Subcutaneous abdominal adipose tissue (tissue), 5 donors: Measurements from ENCODE around the gene HAVCR1.

Source experiments
- H3K27ac ChIP-seq: one replicate; pipeline ENCODE4 v1.7.0; 2013; ENCODE audit warnings: low read depth, mild to moderate bottlenecking, inconsistent platforms, low read length, moderate library complexity
- H3K27me3 ChIP-seq, 5 donors: one replicate each; pipeline ENCODE4 v1.7.0; 2013; ENCODE audit warnings: low read length in 5 of 5, inconsistent platforms in 1 of 5; ENCODE audit not compliant: control insufficient read depth in 5 of 5, insufficient read depth in 4 of 5
- H3K36me3 ChIP-seq, 5 donors: one replicate each; pipeline ENCODE4 v1.7.0; 2013; ENCODE audit warnings: low read length in 5 of 5; ENCODE audit not compliant: control insufficient read depth in 5 of 5, insufficient read depth in 5 of 5
- H3K4me1 ChIP-seq, 5 donors: one replicate each; pipeline ENCODE4 v1.7.0; 2013; ENCODE audit warnings: low read length in 5 of 5, mild to moderate bottlenecking in 3 of 5, moderate library complexity in 1 of 5; ENCODE audit not compliant: control insufficient read depth in 5 of 5, insufficient read depth in 5 of 5
- H3K4me3 ChIP-seq, 5 donors: one replicate each; pipeline ENCODE4 v1.7.0; 2013; ENCODE audit warnings: low read length in 5 of 5, low read depth in 1 of 5
- H3K9ac ChIP-seq, 5 donors: one replicate each; pipeline ENCODE4 v1.7.0; 2013; ENCODE audit warnings: low read length in 5 of 5, mild to moderate bottlenecking in 4 of 5, moderate library complexity in 3 of 5
- H3K9me3 ChIP-seq, 5 donors: one replicate each; pipeline ENCODE4 v1.7.0; 2013; ENCODE audit warnings: low read length in 5 of 5; ENCODE audit not compliant: control insufficient read depth in 5 of 5
- donor health status: healthy.
- donor health status: healthy.
- donor health status: healthy.
- donor health status: healthy.
- donor health status: healthy.

HAVCR1 gene

DNA sequence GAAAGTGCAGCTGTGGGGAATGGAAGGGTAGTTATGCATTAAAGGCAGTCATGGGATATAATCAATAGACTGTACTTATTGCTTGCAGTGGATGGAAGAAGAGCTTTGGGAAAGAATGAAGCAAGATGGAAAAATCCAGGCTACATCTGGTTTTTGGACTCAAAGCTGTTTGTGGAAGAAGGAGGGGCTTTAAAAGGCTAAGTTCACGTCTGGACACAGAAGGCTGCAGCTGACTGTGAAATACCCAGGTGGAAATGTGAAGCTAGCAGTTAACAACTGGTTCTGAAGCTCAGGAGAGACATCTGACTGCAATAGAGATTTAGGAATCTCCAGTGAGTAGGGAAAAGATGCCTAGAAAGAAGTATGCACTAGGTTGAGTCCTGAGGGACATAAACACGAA is 52.7 kb downstream of the HAVCR1 start:
- Histone ChIP-seq H3K4me1 (no peaks in the 10 kb centered on the region), H3K36me3 (no peaks in the 10 kb centered on the region), H3K4me3 (no peak overlapping the region), H3K9ac (no peak overlapping the region), H3K27me3 (no peaks in the 10 kb centered on the region), H3K27ac (no peak overlapping the region), H3K9me3 (peaks cover 0 to 3% (median 0%) of the 10 kb centered on the region in 5 donors)

DNA sequence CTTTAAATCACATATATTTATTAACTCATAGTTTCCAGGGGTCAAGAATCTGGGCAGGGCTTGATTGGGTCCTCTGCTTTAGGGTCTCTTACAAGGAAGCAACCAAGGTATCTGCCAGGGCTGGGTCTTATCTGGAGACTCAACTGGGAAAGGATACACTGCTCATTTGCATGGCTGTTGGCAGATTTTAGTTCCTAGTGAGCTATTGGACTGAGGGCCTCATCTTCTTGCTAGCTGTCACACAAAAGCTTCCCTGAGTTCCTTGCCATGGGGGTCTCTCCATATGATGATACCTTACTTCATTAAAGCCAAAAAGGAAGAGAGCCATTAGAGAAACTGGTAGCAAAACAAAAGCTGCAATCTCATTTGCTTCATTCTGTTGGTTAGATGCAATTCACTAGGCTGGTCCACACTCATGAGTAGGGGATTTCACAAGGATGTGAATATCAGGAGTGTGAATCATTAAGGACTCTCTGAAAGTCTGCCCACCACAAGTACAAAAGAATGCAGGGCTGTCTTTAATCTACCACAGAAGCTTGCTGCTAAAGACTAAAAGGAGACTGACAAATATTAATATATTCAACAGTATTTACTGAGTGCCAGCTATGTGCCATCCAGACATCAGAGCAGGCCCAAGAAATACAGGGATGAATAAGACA is 53.9 kb downstream of the HAVCR1 start:
- Histone ChIP-seq H3K9ac (no peak overlapping the region), H3K36me3 (no peaks in the 10 kb centered on the region), H3K4me1 (no peaks in the 10 kb centered on the region), H3K27ac (no peak overlapping the region), H3K4me3 (no peak overlapping the region), H3K9me3 (peaks cover 0 to 9% (median 5%) of the 10 kb centered on the region in 5 donors), H3K27me3 (no peaks in the 10 kb centered on the region)

DNA sequence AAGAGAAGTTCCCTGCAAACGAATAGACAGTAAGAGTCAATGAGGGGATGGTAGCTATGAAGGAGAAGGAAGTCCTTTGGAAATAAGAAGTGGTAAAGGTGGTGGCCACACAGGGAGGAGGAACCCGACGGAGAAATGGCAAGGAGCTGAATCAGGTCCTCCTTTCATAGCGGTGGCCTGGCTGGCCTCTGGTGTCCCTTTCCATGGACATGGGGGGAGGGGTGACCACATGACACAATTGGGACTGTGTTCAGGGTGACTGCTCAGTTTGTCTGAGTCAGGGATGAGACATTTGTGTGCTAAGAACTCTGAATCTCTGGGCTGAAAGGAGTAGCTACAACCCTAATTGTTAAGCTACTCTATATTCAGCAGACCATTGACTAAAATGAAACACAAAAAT is 67.2 kb downstream of the HAVCR1 start:
- Histone ChIP-seq H3K4me1 (no peaks in the 10 kb centered on the region), H3K9ac (no peak overlapping the region), H3K9me3 (peaks cover 0 to 3% (median 0%) of the 10 kb centered on the region in 5 donors), H3K27ac (no peak overlapping the region), H3K27me3 (no peaks in the 10 kb centered on the region), H3K36me3 (no peaks in the 10 kb centered on the region), H3K4me3 (no peak overlapping the region)

DNA sequence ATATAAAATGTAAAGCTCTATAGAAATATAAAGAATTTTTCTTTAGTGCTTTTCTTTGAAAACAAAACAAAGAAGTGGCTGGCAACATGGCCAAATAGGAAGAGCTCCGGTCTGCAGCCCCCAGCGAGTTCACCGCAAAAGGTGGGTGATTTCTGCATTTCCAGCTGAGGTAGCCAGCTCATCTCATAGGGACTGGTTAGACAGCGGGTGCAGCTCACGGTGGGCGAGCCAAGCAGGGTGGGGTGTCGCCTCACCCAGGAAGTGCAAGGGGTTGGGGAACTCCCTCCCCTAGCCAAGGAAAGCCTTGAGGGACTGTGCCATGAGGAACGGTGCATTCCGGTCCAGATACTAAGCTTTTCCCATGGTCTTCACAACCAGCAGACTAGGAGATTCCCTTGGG is 74.9 kb downstream of the HAVCR1 start:
- H3K27ac ChIP-seq, result no peak overlapping the region
- H3K36me3 ChIP-seq, result no peaks in the 10 kb centered on the region
- peaks cover 0 to 2% (median 0%) of the 10 kb centered on the region in 5 donors for H3K4me1 ChIP-seq
- no peak overlapping the region for H3K4me3 ChIP-seq
- H3K9ac ChIP-seq, result no peak overlapping the region
- peaks cover 0 to 3% (median 0%) of the 10 kb centered on the region in 5 donors for H3K9me3 ChIP-seq
- no peaks in the 10 kb centered on the region for H3K27me3 ChIP-seq

DNA sequence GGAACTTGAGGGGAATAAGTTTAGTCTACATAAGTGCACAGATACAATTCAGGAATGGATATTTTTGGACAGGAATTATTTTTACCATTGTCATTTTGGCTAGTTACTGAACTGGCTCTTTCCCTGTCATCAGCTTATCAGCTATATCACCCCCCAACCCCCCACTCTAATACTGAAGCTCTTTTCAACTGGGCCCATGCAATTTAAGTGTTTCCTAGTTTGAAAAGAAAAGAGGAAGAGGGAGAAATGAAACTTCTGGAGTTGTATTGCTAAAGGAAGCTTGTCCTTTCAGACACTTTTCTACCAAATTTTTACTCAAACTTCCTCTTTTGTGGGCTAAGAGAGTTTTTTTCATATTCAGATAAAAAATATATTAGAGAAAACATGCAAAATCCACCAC is 77.4 kb downstream of the HAVCR1 start:
- Histone ChIP-seq H3K4me1 (peaks cover 0 to 2% (median 0%) of the 10 kb centered on the region in 5 donors), H3K27ac (no peak overlapping the region), H3K36me3 (no peaks in the 10 kb centered on the region), H3K27me3 (no peaks in the 10 kb centered on the region), H3K9me3 (no peaks in the 10 kb centered on the region), H3K9ac (no peak overlapping the region), H3K4me3 (no peak overlapping the region)
